22Rv1 (cell line): ENCODE data around the gene SORBS1.

Experiments used
- CTCF ChIP-seq: fragments of 450-650 bp; IDR thresholded peaks from 2 replicates; pipeline ENCODE4 v1.5.1; 2017; ENCODE audit warnings: mild to moderate bottlenecking
- ZFX ChIP-seq: fragments of 450-650 bp; IDR thresholded peaks from 2 replicates; pipeline ENCODE4 v1.6.1; 2017; ENCODE audit warnings: antibody characterized with exemption, borderline replicate concordance

- no peak for TF ChIP-seq CTCF
- TF ChIP-seq ZFX: no peak
Measured at GRCh38 chr10:95480102-95480900, 80.9 kb downstream of the SORBS1 start.
